Subcutaneous abdominal adipose tissue (tissue), 5 donors: Measurements from ENCODE around the gene FKBP2.

Experiments
- H3K27ac ChIP-seq: one replicate; pipeline ENCODE4 v1.7.0; 2013; ENCODE audit warnings: low read depth, mild to moderate bottlenecking, inconsistent platforms, low read length, moderate library complexity
- H3K27me3 ChIP-seq, 5 donors: one replicate each; pipeline ENCODE4 v1.7.0; 2013; ENCODE audit warnings: low read length in 5 of 5, inconsistent platforms in 1 of 5; ENCODE audit not compliant: control insufficient read depth in 5 of 5, insufficient read depth in 4 of 5
- H3K36me3 ChIP-seq, 5 donors: one replicate each; pipeline ENCODE4 v1.7.0; 2013; ENCODE audit warnings: low read length in 5 of 5; ENCODE audit not compliant: control insufficient read depth in 5 of 5, insufficient read depth in 5 of 5
- H3K4me1 ChIP-seq, 5 donors: one replicate each; pipeline ENCODE4 v1.7.0; 2013; ENCODE audit warnings: low read length in 5 of 5, mild to moderate bottlenecking in 3 of 5, moderate library complexity in 1 of 5; ENCODE audit not compliant: control insufficient read depth in 5 of 5, insufficient read depth in 5 of 5
- H3K4me3 ChIP-seq, 5 donors: one replicate each; pipeline ENCODE4 v1.7.0; 2013; ENCODE audit warnings: low read length in 5 of 5, low read depth in 1 of 5
- H3K9ac ChIP-seq, 5 donors: one replicate each; pipeline ENCODE4 v1.7.0; 2013; ENCODE audit warnings: low read length in 5 of 5, mild to moderate bottlenecking in 4 of 5, moderate library complexity in 3 of 5
- H3K9me3 ChIP-seq, 5 donors: one replicate each; pipeline ENCODE4 v1.7.0; 2013; ENCODE audit warnings: low read length in 5 of 5; ENCODE audit not compliant: control insufficient read depth in 5 of 5
- donor health status: healthy.
- donor health status: healthy.
- donor health status: healthy.
- donor health status: healthy.
- donor health status: healthy.

The FKBP2 gene

DNA sequence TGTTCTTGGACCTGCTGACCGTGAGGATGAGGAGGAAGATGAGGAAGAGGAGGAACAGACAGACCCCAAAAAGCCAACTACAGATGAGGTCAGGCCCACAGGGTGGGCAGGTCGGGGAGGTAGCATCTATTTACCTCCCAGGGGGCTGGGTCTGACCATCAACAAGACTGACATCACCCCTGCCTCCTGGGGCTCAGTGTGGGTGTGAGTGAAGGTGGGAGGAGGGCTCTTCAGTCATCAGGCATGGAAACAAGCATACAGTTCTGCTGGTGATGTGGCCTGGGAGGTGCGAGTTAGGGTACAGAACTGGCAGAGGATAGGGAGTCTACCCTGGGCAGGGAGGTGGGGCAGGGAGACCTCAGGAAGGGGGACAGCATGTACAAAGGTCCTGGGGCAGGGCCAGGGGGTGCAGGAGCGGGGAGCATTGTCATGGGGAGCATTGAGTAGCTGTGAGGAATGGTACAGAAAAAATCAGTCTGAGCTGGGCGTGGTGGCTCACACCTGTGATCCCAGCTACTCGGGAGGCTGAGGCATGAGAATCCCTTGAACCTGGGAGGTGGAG is 19.3 kb downstream of the FKBP2 start:
- H3K27me3 ChIP-seq, result no peaks in the 10 kb centered on the region
- no peaks in the 10 kb centered on the region for H3K4me1 ChIP-seq
- no peak overlapping the region for H3K4me3 ChIP-seq
- no peak overlapping the region for H3K9ac ChIP-seq
- H3K36me3 ChIP-seq, result peaks cover 0 to 90% (median 79%) of the 10 kb centered on the region in 5 donors
- H3K9me3 ChIP-seq, result no peaks in the 10 kb centered on the region
- no peak overlapping the region for H3K27ac ChIP-seq

DNA sequence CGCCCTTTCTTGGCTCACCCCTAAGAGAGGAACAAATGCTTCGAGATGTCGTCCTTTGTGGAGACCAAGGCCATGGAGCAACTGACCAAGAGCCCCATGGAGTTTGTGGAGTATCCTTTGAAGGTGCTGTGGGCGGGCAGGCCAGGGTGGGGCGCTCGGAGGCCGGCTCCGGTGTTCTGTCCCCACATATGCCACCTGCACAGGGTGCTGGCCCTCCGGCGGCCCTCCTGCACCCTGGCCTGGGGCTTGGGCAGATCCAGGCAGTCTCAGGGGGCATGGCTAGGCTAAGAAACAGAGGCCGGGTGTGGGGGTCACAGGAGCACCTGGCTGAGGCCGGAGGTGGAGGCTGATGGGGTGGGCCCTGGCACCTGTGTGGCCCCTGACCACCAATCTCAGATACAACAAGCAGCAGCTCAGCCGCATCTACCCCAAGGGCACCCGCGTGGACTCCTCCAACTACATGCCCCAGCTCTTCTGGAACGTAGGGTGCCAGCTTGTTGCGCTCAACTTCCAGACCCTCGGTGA is 20.7 kb downstream of the FKBP2 start:
- Histone ChIP-seq H3K36me3 (peaks cover 0 to 91% (median 80%) of the 10 kb centered on the region in 5 donors), H3K27me3 (no peaks in the 10 kb centered on the region), H3K4me1 (peaks cover 0 to 2% (median 0%) of the 10 kb centered on the region in 5 donors), H3K4me3 (no peak overlapping the region), H3K27ac (no peak overlapping the region), H3K9me3 (no peaks in the 10 kb centered on the region), H3K9ac (no peak overlapping the region)

DNA sequence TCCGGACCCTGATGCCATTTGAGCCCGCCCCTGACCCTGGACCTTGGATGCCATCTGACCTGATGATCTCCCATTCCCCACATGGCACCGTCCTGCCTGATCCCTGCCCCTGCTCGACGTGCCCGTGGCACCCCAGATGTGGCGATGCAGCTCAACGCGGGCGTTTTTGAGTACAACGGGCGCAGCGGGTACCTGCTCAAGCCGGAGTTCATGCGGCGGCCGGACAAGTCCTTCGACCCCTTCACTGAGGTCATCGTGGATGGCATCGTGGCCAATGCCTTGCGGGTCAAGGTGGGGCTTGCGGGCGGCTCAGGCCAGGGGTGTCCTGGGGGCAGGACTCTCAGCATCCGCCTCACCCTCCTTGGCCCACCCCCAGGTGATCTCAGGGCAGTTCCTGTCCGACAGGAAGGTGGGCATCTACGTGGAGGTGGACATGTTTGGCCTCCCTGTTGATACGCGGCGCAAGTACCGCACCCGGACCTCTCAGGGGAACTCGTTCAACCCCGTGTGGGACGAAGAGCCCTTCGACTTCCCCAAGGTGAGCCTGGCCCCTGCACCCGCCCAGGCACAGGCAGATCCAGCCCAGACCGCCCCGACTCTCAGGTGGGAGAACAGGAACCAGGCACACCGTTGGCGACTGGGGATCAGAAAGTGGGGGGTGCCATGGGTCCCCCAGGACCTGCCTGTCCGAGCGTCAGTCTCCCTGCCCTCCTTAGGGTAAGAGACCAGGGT is 21.5 kb downstream of the FKBP2 start:
- no peak overlapping the region for H3K4me3 ChIP-seq
- H3K36me3 ChIP-seq, result peaks cover 0 to 85% (median 78%) of the 10 kb centered on the region in 5 donors
- H3K27ac ChIP-seq, result no peak overlapping the region
- no peaks in the 10 kb centered on the region for H3K9me3 ChIP-seq
- H3K4me1 ChIP-seq, result peaks cover 0 to 8% (median 5%) of the 10 kb centered on the region in 5 donors
- H3K9ac ChIP-seq, result no peak overlapping the region
- H3K27me3 ChIP-seq, result no peaks in the 10 kb centered on the region

DNA sequence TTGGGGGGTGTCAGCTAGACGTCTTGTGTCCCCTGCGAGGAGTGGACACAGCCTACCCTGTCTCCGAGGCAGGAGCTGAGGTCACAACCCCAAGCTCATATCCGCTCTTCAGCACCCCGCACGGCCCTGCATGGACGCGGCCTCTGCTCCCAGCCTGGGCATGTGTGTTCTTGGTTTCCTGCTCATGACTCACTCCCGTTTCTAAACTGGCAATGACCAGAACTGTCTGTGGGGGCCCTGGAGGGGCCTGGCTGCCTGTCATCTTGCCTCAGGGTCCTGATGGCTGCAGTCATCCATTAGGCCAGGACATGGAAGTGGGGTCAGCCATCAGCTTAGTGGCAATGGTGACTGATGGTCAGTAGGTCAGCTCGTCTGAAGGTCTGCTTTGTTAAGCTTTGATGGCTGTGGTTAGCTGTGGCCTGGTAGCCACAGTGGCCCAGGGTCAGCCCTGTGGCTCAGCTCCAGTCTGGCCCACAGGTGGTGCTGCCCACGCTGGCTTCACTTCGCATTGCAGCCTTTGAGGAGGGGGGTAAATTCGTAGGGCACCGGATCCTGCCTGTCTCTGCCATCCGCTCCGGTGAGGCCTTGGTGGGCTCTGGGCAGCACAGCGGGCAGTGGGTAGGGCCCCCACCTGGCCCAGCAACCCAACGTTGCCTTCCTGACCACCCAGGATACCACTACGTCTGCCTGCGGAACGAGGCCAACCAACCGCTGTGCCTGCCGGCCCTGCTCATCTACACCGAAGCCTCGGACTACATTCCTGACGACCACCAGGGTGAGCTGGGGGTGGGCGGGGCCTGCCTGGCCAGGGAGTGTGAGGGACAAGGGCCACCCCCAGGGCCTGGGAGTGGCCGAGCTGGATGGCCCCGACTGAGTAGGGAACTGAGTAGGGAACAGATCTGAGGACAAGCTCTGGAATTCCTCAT is 22.4 kb downstream of the FKBP2 start:
- Histone ChIP-seq H3K9me3 (no peaks in the 10 kb centered on the region), H3K4me1 (peaks cover 3 to 17% (median 13%) of the 10 kb centered on the region in 5 donors), H3K27me3 (no peaks in the 10 kb centered on the region), H3K9ac (no peak overlapping the region), H3K36me3 (peaks cover 0 to 78% (median 73%) of the 10 kb centered on the region in 5 donors), H3K27ac (no peak overlapping the region), H3K4me3 (no peak overlapping the region)

DNA sequence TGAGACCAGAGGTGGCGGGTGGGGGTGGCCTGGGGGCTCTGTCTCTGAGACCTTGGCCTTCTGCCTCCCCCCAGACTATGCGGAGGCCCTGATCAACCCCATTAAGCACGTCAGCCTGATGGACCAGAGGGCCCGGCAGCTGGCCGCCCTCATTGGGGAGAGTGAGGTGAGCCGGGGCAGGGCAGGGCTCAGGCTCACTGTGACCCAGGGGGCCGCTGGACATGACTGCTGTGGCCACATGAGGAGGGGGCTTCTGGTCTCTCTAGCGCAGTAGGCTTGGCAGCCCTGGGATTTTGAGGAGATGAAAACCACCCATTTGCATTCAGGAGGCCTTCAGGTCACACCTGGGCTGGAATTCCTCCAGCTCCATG is 23.0 kb downstream of the FKBP2 start:
- peaks cover 9 to 23% (median 20%) of the 10 kb centered on the region in 5 donors for H3K4me1 ChIP-seq
- no peaks in the 10 kb centered on the region for H3K9me3 ChIP-seq
- no peak overlapping the region for H3K9ac ChIP-seq
- H3K27me3 ChIP-seq, result no peaks in the 10 kb centered on the region
- H3K27ac ChIP-seq, result no peak overlapping the region
- no peak overlapping the region for H3K4me3 ChIP-seq
- peaks cover 0 to 72% (median 67%) of the 10 kb centered on the region in 5 donors for H3K36me3 ChIP-seq

GRCh38 chr11:64264371-64264852 is 23.5 kb downstream of the FKBP2 start:
- no peak overlapping the region for H3K9ac ChIP-seq
- H3K4me1 ChIP-seq, result peaks cover 10 to 28% (median 23%) of the 10 kb centered on the region in 5 donors
- H3K4me3 ChIP-seq, result no peak overlapping the region
- H3K36me3 ChIP-seq, result peaks cover 0 to 67% (median 62%) of the 10 kb centered on the region in 5 donors
- H3K27ac ChIP-seq, result no peak overlapping the region
- H3K27me3 ChIP-seq, result no peaks in the 10 kb centered on the region
- no peaks in the 10 kb centered on the region for H3K9me3 ChIP-seq

- Histone ChIP-seq H3K4me3 (no peak overlapping the region), H3K27me3 (peaks cover 0 to 5% (median 0%) of the 10 kb centered on the region in 5 donors), H3K36me3 (peaks cover 0 to 56% (median 52%) of the 10 kb centered on the region in 5 donors), H3K27ac (no peak overlapping the region), H3K9me3 (no peaks in the 10 kb centered on the region), H3K9ac (no peak overlapping the region), H3K4me1 (peaks cover 17 to 34% (median 26%) of the 10 kb centered on the region in 5 donors)
Measured at GRCh38 chr11:64265176-64266160, 24.6 kb downstream of the FKBP2 start.

DNA sequence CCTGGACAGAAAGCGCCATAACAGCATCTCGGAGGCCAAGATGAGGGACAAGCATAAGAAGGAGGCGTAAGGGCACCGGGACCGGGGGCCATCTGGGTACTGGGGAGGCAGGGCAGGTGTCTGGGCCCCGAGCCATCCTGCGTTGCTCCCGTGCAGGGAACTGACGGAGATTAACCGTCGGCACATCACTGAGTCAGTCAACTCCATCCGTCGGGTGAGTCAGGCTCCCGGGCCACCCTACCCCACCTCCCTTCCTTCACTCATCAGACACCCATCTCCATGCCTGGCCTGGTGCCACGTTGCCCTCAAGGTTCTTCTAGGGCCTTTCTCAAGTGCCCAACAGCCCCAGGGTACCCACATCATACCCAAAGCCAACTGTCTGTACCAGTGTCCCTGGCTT is 25.4 kb downstream of the FKBP2 start:
- H3K36me3 ChIP-seq, result peaks cover 0 to 51% (median 49%) of the 10 kb centered on the region in 5 donors
- no peak overlapping the region for H3K27ac ChIP-seq

More for the DNA sequence above, 25.4 kb downstream of the FKBP2 start:
- Histone ChIP-seq H3K4me3 (no peak overlapping the region), H3K9me3 (peaks cover 0 to 3% (median 0%) of the 10 kb centered on the region in 5 donors), H3K9ac (no peak overlapping the region), H3K27me3 (peaks cover 0 to 13% (median 0%) of the 10 kb centered on the region in 5 donors), H3K4me1 (peaks cover 26 to 37% (median 28%) of the 10 kb centered on the region in 5 donors)
